HG02678 (cell line): Measurements from ENCODE around the gene CSGALNACT2.
A peak's percentile ranks its signal among the peaks of the same experiment; 100 is the strongest.
"Not testable (repeated sequence)": the region's sequence is repeated elsewhere in the genome, so short reads cannot be mapped to it uniquely, and the experiment has no call there.

Experiments
- ATAC-seq: cut with Tn5 transposase; IDR thresholded peaks from one replicate; pipeline ENCODE4 v1.9.1; 2021; ENCODE audit warnings: mild to moderate bottlenecking, moderate library complexity; ENCODE audit not compliant: unreplicated experiment

CSGALNACT2 gene

DNA sequence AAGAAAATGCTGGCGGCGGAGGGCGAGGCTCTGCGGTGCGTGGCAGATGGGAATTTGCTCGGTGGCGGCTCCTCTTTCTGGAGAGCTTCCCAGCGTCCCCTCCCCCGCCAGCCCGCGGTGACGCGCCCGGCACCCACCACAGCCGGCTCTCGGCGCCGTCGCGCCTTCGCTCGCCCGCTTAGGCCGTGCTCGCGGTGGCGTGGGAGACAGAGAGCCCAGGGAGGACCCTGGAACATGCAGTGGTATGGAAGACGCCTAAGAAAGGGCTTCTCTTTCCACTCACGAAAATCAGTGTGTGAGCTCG is 576 bp upstream of the CSGALNACT2 start:
- peak; percentile 19 for ATAC-seq

DNA sequence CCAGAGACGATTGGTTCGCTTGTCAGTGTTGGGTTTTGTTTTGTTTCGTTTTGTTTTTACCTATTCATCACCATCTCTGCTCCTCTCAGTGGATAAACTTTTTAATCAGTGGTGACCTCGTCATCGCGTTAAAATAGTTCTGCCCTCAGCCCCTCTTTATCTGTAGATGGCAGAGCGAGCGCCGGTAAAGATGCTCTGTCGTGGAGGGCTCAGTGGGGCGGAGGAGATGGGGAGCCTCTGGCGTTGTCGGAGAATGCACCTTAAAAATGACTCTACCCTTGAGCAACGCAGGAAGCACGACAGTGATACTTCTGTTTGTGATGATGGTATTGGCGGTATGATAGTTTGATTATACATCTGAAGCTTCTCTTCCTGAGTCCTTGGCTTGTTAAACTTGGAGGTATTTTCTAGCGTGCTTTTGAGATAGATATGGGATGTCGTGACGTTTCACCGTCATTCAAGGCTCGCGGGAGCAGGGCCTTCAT is 554 bp downstream of the CSGALNACT2 start:
- ATAC-seq, result peak; percentile 34

DNA sequence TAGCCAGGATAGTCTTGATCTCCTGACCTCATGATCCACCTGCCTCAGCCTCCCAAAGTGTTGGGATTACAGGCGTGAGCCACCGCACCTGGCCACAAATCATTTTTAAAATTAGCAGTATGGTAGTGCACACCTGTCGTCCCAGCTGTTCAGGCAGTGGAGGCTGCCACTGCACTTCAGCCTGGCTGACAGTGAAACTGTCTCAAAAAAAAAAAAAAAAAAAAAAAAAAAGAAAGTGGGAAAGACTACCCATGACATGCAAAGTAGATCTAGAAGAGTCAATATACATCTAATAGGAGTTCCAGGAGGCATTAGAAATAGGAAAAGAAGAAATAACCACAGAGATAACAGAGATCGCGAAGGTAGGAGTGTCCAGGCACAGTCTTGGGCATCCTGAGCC is 3.2 kb downstream of the CSGALNACT2 start:
- peak; percentile 18 for ATAC-seq

DNA sequence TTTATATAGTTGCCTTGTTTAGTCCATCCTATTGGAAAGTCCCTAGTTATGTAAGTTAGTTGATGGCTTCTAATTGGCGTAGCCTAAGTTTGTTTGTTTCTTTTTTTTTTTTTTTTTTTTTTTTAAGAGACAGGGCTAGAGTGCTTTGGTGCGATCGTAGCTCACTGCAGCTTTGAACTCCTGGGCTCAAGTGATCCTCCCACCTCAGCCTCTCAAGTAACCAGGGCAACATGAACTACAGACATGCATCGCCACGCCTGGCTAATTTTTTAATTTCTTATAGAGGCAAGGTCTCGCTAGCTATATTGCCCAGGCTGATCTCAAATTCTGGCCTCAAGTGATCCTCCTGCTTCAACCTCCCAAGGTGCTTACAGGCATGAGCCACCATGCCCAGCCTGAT is 7.1 kb downstream of the CSGALNACT2 start:
- no peak for ATAC-seq

DNA sequence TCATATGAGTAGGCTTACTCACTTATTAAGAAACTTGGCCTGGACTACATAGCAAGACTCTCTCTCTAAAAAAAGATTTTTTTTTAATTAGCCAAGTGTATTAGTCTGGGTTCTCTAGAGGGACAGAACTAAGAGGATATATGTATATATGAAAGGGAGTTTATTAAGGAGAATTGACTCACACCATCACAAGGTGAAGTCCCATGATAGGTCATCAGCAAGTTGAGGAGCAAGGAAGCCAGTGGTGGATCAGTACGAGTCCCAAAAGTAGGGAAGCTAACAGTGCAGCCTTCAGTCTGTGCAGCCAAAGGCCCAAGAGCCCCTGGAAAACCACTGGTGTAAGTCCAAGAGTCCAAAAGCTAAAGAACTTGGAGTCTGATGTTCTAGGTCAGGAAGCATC is 7.7 kb downstream of the CSGALNACT2 start:
- ATAC-seq, result not testable (repeated sequence)

DNA sequence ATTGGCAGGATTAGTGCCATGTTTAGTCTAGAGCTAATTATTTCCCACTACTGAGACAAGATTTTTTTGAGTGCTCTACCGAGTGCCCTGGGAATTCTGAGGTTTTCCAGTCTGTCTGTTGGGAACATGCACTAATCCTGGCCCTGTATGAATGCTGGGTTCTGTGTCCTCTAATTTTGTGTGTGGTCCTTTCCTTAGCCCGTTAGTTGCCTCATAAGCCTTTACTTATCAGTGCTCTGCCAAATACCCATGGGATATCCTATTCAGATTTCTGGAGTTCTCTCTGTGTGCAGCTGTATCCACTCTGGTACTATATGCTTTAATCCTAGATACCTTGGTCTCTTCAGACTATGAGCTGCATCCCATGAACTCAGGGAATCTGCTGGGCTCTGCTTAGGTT is 13.1 kb downstream of the CSGALNACT2 start:
- no peak for ATAC-seq

DNA sequence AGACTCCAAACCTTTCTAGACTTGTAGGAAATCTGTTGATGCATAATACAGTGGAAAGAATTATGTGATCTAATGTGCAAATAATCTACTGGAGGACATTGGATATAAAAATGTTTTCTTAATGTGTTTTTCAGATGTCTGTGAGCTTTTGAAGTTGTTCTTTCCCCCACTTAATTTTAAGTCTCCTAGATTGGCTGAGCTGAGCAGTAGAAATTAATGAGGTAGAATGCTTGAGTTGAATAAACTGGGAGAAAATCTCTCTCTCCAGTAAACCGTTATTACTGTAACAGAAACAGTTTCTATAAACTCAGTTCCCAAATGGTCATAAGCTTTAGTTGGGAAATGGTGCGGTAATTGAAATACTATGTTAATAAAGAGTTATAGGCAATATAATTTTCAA is 15.7 kb downstream of the CSGALNACT2 start:
- ATAC-seq, result no peak

DNA sequence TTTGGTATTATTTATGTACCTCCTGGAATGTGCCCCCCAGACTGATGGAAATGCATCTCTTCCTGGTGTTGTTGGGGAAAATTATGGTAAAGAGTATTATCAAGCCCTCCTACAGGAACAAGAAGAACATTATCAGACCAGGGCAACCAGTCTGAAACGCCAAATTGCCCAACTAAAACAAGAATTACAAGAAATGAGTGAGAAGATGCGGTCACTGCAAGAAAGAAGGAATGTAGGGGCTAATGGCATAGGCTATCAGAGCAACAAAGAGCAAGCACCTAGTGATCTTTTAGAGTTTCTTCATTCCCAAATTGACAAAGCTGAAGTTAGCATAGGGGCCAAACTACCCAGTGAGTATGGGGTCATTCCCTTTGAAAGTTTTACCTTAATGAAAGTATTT is 17.0 kb downstream of the CSGALNACT2 start:
- ATAC-seq, result no peak

DNA sequence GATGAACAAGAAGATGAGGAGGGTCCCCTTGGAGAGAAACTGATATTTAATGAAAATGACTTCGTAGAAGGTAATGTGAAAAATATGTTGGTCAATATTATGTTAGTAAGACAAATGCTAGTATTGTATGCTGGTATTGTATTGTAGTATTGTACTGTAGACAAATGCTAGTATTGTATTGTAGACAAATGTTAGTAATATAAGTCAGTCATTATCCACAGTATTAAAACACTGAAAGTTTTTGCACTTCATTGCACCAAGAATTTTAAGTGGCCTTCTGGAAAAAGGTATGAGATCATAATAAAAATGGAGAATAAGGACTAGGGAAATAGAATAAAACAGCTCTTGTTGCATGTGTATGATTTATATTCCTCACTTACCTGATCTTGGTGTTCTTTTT is 17.5 kb downstream of the CSGALNACT2 start:
- no peak for ATAC-seq

DNA sequence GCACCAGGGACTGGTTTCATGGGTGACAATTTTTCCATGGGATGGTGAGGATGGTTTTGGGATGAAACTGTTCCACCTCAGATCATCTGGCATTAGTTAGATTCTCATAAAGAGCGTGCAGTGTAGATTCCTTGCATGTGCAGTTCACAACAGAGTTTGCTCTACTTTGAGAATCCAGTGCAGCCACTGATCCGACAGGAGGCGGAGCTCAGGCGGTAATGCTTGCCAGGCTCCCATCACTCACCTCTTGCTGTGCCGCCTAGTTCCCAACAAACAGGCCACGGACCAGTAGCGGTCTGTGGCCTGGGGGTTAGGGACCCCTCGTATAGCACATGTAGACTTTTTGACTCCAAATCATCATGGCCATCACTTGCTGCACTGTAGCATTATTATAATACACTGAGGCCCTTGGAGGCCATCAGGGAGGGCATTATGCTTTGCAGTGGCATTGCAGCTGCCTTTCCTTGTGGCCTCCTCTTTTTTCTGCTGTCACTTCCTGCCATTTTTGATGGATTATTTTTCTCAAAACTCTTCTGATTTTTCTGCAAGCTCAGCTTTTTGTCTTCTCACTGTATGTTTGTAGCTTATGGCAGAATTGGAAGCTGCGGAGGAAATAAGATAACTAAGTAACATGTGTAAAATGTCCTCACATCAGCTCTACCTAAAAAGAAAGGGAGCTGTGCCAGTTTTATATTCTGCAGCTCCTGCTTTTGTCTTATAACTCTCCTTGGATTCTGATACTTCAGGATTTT is 18.5 kb downstream of the CSGALNACT2 start:
- no peak for ATAC-seq

DNA sequence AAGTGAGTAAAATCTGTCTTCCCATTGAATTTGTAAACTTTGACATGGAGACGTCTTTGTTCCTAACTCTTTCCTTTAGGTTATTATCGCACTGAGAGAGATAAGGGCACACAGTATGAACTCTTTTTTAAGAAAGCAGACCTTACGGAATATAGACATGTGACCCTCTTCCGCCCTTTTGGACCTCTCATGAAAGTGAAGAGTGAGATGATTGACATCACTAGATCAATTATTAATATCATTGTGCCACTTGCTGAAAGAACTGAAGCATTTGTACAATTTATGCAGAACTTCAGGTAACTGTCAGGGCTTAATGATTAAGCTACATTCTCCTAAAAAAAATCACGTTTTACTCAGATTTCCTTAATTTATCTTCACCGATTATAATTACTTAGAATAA is 20.4 kb downstream of the CSGALNACT2 start:
- no peak for ATAC-seq

DNA sequence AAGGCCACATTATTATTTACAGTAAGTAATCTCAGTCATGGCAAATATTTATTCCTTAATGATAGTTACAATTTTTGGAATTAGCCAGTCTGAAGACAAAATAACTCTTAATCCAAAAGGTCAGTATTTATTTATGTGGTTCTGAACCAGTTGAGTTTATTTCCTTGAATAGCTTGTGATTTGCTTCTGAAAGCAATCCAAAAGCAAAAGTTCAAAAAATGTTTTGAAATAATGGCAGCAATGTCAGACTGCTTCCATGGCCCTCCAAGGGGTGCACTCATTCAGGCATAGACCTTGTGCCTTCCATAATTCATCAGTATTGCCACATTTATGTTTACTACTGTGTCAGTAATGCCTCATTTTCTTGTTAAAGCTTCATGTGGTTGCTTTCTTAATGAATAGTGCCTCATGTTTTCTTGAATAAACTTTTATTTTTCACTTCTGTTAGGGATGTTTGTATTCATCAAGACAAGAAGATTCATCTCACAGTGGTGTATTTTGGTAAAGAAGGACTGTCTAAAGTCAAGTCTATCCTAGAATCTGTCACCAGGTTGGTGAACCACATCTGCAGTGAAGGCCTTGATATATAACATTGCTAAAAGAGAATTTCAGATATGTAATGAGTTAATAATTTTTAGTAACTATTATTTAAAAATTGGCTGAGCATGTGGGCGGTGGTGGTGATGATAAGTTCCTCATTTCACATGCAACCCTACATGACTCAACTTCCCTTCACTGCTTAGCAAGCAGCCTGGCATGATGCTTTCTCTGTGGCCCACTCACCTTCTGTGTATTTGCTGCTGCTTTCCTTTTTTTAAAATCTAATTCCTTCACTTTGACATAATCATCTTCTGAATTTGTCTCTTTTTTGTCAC is 22.0 kb downstream of the CSGALNACT2 start:
- ATAC-seq, result peak; percentile 52

DNA sequence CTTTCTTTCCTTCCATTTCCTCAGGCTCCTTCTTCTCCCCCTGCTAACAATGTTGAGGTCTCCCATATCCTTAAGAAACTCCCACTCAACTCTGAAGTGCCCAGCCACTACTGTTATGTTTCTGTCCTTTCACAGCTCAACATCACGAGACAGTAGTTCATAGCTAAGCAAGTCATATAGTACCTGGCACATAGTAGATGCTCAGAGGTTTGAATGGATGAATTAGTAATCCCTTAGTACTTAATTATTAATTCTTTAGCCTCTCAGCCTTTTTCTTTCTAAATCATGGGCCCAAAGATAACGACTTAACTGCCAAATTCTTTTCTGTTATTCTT is 22.6 kb downstream of the CSGALNACT2 start:
- ATAC-seq, result peak; percentile 78

DNA sequence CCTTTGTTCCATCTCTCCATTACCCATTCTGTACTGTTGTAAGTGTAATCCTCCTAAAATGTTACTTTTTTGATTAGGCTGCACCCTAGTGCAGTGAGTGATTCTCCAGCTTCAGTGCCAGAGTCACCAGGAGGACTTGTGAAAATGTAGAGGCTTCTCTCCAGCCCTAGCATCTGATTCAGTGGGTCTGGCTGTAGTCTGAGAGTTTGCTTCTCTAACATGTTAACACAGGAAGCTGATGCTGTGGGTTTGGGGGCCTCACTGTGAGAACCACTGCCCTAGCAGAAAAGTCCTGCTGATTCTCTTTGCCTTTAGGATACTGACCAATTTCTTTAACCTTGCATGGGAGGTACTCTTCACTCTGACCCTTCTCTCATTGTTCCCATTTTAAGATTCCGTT is 24.4 kb downstream of the CSGALNACT2 start:
- no peak for ATAC-seq

DNA sequence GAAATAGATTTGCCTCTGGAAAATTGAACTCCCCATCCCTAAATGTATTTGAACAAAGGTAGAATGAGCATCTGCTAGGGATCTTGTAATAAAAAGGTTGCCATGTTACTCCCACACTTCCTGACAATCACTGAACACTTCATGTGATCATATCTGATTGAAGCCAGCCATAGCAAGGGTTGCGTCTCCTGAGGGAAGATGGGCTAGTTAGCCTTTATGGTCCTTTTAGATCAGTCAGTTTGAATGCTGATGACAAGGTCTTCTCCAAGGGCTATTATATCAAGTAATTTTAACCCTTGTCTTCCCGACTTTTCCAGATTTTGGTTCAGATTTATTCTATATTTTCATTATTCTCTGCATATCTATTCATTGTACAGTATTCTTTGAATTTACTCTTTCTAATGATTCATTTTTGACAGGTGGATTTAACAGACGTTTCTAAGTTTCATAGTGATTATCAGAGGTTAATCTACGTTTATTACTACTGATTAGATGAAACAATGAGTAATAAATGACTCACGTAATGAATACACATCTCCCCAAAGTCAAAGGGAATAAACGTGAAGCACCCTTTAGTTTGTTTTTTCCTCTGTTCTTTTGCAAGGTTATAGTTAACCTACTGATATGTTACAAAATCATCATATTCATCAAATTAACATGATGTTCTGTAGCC is 28.1 kb downstream of the CSGALNACT2 start:
- peak; percentile 35 for ATAC-seq

DNA sequence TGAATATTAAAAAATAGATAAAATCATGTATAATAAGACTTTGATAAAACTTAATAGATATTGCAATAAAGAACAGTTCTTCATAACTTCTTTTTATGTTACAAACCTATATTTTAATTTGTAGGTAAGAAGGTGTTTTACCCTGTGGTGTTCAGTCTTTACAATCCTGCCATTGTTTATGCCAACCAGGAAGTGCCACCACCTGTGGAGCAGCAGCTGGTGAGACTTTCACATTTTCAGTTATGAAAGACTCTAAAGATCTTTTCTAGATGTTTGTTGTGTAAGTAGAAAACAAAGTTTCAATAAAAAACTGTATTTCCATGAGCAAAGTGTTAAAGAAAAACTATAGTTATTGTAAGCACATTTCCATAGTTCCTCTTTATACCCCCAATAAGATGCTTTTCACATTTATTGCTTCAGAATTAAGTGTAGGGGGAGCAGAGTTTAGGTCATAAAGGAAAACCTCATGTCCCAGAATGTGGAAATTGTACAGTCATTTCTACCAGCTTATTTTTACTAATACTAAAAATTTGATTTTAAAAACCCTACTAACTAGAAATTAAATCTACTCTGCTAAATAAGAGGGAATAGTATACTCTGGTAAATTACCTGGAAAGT is 28.7 kb downstream of the CSGALNACT2 start:
- ATAC-seq, result peak; percentile 88

DNA sequence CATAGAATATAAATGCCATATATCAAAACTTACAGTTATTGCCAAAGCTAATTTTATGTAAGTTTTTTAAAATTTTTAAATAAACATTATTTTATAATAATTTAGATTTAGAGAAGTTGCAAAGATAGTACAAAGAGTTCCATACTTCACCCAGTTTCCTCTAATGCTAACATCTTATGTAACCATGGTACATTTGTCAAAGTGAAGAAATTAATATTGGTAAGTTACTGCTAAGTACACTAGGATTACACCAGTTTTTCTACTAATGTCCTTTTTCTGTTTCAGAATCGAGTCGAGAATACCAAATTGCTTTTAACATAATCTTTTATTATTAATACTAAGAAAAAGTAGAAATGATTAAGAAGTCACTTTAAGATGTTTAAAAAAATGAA is 29.2 kb downstream of the CSGALNACT2 start:
- no peak for ATAC-seq

DNA sequence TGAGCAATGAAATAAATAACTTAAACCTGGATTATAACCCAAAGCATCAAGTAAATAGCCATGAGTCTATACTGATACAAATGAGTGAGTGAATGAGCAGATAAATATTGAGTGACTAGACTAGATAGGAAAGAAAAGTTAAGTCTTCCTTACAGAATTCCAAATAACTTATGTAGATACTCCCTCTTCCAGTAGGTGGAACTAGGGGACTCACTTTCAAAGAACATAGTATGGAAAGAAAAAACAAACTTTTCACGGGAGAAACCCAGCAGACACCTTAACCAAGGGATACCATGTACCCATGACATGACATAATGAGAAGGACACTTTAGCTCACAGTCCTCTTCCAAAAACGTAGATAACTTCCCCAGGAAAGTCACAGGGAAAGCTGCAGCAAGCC is 32.2 kb downstream of the CSGALNACT2 start:
- no peak for ATAC-seq

DNA sequence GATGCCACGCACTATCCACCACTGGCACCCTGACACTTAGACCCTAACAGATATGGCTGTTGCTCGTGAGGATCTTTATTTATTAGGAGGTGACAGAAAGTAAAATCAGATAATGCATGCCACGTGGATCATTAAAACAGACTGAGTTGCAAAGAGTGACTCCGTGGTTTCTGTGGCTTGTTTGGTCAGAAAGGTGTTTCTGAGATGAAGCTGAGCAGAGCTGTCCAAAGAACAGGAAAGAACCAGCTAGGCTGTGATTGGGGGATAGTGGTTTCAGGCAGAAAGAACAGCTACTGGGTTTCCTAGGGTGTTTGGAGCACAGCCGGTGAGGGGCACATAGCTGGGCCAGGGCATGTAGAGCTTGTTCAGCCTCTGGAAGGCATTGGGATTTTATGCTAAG is 34.4 kb downstream of the CSGALNACT2 start:
- ATAC-seq, result peak; percentile 42

DNA sequence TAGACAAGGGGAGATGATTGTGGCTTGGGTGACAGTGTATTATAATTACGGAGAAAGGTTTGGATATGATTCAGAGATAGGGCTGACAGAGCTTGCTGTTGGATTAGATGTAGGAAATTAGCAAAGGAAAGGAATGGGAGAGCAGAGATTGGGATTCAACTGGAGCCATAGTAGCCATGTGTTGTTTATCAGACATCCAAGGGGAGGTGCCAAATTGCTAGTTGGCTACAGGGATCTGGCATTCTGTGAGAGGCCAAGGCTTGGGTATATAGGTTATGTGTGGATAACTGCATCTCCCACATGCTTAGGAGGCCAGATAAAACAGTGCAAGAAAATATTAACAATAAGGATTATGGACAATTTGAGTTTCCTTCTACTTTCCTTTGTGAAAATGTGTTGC is 34.9 kb downstream of the CSGALNACT2 start:
- no peak for ATAC-seq

DNA sequence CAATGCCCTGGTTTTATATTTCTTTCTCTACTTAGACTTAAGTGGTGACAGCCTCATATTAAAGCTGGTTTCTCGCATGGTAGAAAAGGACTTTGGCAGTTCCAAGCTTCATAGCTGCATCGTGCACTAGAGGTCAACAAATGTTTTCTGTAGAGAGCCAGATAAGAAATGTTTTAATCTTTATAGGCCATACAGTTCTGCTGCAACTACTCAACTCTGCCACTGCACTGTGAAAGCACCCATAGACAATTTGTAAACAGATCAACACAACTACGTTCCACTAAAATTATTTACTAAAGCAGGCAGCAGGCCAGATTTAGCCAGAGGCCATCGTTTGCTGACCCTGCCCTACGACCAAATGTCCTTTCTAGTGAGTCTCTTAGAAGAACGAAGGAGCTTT is 36.7 kb downstream of the CSGALNACT2 start:
- no peak for ATAC-seq
